A673 (cell line): ENCODE measurements around the gene MCM9. TPM values are rescaled to one million over a fixed set of nuclear protein-coding genes. Genes with fewer than 3 reads are reported as not detected.

ENCODE experiments used
- BruUV-seq: library from RNA; stranded (reverse); fragments of 400-500 nt; replicated peaks from 2 replicates; lab custom pipeline; 2021; lab: Mats Ljungman, UMichigan
- CTCF ChIA-PET: fragments of 300-600 bp; sonication (Branson Sonifier 250); formaldehyde crosslinking; loops from one replicate; lab custom pipeline; 2022; ENCODE audit warnings: antibody characterized with exemption; lab: Charles Lee
- POLR2A ChIA-PET: fragments of 300-600 bp; sonication (Branson Sonifier 250); formaldehyde crosslinking; loops from one replicate; lab custom pipeline; 2022; ENCODE audit warnings: antibody characterized with exemption; ENCODE audit not compliant: low non-redundant PET; lab: Charles Lee
- DNase-seq: peaks from one replicate; pipeline ENCODE4 v3.0.0-alpha.2; 2015; ENCODE audit warnings: low spot score
- H3K27ac ChIP-seq: fragments of 200-600 bp; sonication (generic); 2 replicates; pipeline ENCODE4 v1.5.1; 2016; ENCODE audit warnings: mixed run types, low read depth, mild to moderate bottlenecking, mixed read lengths, antibody characterized with exemption, low read length; ENCODE audit not compliant: poor library complexity, severe bottlenecking
- H3K27me3 ChIP-seq: fragments of 200-600 bp; sonication (generic); replicated peaks from 2 replicates; pipeline ENCODE4 v1.6.1; 2017; ENCODE audit warnings: mixed run types, low read depth, mild to moderate bottlenecking, mixed read lengths, antibody characterized with exemption, low read length; ENCODE audit not compliant: insufficient read depth, poor library complexity
- H3K36me3 ChIP-seq: fragments of 200-600 bp; sonication (generic); 2 replicates; pipeline ENCODE4 v1.6.1; 2016; ENCODE audit warnings: mixed run types, mild to moderate bottlenecking, mixed read lengths, antibody characterized with exemption, low read length; ENCODE audit not compliant: insufficient read depth, poor library complexity, severe bottlenecking
- H3K4me1 ChIP-seq: fragments of 200-600 bp; sonication (generic); 2 replicates; pipeline ENCODE4 v1.6.1; 2017; ENCODE audit warnings: mixed run types, mild to moderate bottlenecking, mixed read lengths, antibody characterized with exemption, low read length; ENCODE audit not compliant: insufficient read depth, poor library complexity, severe bottlenecking
- H3K4me3 ChIP-seq: fragments of 200-600 bp; sonication (generic); 2 replicates; pipeline ENCODE4 v1.5.1; 2016; ENCODE audit warnings: low read depth, mixed run types, mild to moderate bottlenecking, mixed read lengths, low read length; ENCODE audit not compliant: poor library complexity, severe bottlenecking
- H3K9me3 ChIP-seq: fragments of 200-600 bp; sonication (generic); 2 replicates; pipeline ENCODE4 v1.6.1; 2016; ENCODE audit warnings: mixed run types, low read depth, mild to moderate bottlenecking, mixed read lengths, antibody characterized with exemption, low read length; ENCODE audit not compliant: poor library complexity, severe bottlenecking
- CTCF ChIP-seq: fragments of 300-800, 200-600 bp; sonication (generic); conservative IDR thresholded peaks from 2 replicates; pipeline ENCODE4 v1.5.1; 2017; ENCODE audit warnings: low read depth, mild to moderate bottlenecking, antibody characterized with exemption, low read length, moderate library complexity, mixed read lengths
- EZH2 ChIP-seq: fragments of 200-600 bp; sonication (generic); IDR thresholded peaks from 2 replicates; pipeline ENCODE4 v1.6.1; 2017; ENCODE audit warnings: borderline replicate concordance, low read depth, mild to moderate bottlenecking, mixed read lengths, antibody characterized with exemption, low read length; ENCODE audit not compliant: poor library complexity, severe bottlenecking
- intact Hi-C: fragments of 100-400 bp; cut with micrococcal nuclease; formaldehyde crosslinking; loops from one replicate; pipeline ENCODE4 v1.10.0; 2022; ENCODE audit not compliant: unreplicated experiment
- total RNA-seq: library from RNA; stranded (reverse); gene quantifications from 2 replicates; pipeline ENCODE4 v1.2.3, GENCODE V29; 2021

Gene MCM9
- total RNA-seq, 1 experiment from 2014 or later: 16.9 TPM

- no peak for DNase-seq
- no TSS peak for BruUV-seq
- H3K36me3 ChIP-seq: no peaks in the 10 kb centered on the region
- H3K4me1 ChIP-seq: no peaks in the 10 kb centered on the region
- no peak for TF ChIP-seq CTCF
- TF ChIP-seq EZH2: no peak
- intact Hi-C loops: no loop called here
- H3K9me3 ChIP-seq: no peaks in the 10 kb centered on the region
- CTCF ChIA-PET: no interaction called here
- H3K27ac ChIP-seq: no peak overlapping the region
- H3K4me3 ChIP-seq: no peak overlapping the region
- POLR2A ChIA-PET: no interaction called here
- no peaks in the 10 kb centered on the region for H3K27me3 ChIP-seq
Observed at GRCh38 chr6:118875672-118876071, 59.3 kb downstream of the MCM9 start.

- Histone ChIP-seq H3K27me3 (no peaks in the 10 kb centered on the region), H3K4me1 (no peaks in the 10 kb centered on the region), H3K36me3 (no peaks in the 10 kb centered on the region), H3K27ac (no peak overlapping the region), H3K4me3 (no peak overlapping the region), H3K9me3 (no peaks in the 10 kb centered on the region)
- no peak for TF ChIP-seq EZH2
- no peak for TF ChIP-seq CTCF
- CTCF ChIA-PET: no interaction called here
- no peak for DNase-seq
- no TSS peak for BruUV-seq
- POLR2A ChIA-PET: no interaction called here
- intact Hi-C loops: no loop called here
Observed at GRCh38 chr6:118873239-118873638, 61.7 kb downstream of the MCM9 start.

GRCh38 chr6:118872726-118873125 is 62.2 kb downstream of the MCM9 start:
- H3K4me3 ChIP-seq: no peak overlapping the region
- H3K4me1 ChIP-seq: no peaks in the 10 kb centered on the region
- POLR2A ChIA-PET: no interaction called here
- H3K9me3 ChIP-seq: no peaks in the 10 kb centered on the region
- intact Hi-C loops: no loop called here
- CTCF ChIA-PET: no interaction called here
- TF ChIP-seq CTCF: no peak
- no peak overlapping the region for H3K27ac ChIP-seq
- no TSS peak for BruUV-seq
- no peak for DNase-seq
- no peaks in the 10 kb centered on the region for H3K27me3 ChIP-seq
- no peaks in the 10 kb centered on the region for H3K36me3 ChIP-seq
